Mononuclear cell (primary cell): Measurements from ENCODE around the gene SAMD10. TPM values are rescaled to one million over a fixed set of nuclear protein-coding genes. Genes with fewer than 3 reads are reported as not detected.

Source experiments
- H3K27me3 ChIP-seq: 2 replicates; pipeline ENCODE4 v1.6.0; 2011; ENCODE audit warnings: low read length, control low read depth; ENCODE audit not compliant: insufficient read depth
- H3K4me1 ChIP-seq: 2 replicates; pipeline ENCODE4 v1.5.1; 2011; ENCODE audit warnings: mild to moderate bottlenecking, low read length, control low read depth; ENCODE audit not compliant: insufficient read depth
- H3K4me3 ChIP-seq: 2 replicates; pipeline ENCODE4 v1.5.1; 2011; ENCODE audit warnings: mild to moderate bottlenecking, low read length, moderate library complexity
- H3K9me3 ChIP-seq: 2 replicates; pipeline ENCODE4 v1.5.1; 2011; ENCODE audit warnings: low read depth, mild to moderate bottlenecking, control low read depth, low read length
- total RNA-seq: library from RNA; depleted of rRNA; stranded (reverse); fragments of >200 nt; gene quantifications from one replicate; pipeline ENCODE4 v1.2.3, GENCODE V29; 2012

Gene SAMD10
- total RNA-seq, 1 donor: 2.3 TPM

GRCh38 chr20:64009811-64010387 lies 30.5 kb upstream of the SAMD10 start:
- H3K4me1 ChIP-seq: peaks cover 27% of the 10 kb centered on the region
- no peak overlapping the region for H3K4me3 ChIP-seq
- H3K9me3 ChIP-seq: no peaks in the 10 kb centered on the region
- H3K27me3 ChIP-seq: no peaks in the 10 kb centered on the region

GRCh38 chr20:64006902-64007301 lies 27.5 kb upstream of the SAMD10 start:
- no peaks in the 10 kb centered on the region for H3K9me3 ChIP-seq
- H3K4me3 ChIP-seq: no peak overlapping the region
- peaks cover 12% of the 10 kb centered on the region for H3K4me1 ChIP-seq
- no peaks in the 10 kb centered on the region for H3K27me3 ChIP-seq

GRCh38 chr20:64006490-64006889 lies 27.0 kb upstream of the SAMD10 start:
- H3K27me3 ChIP-seq: no peaks in the 10 kb centered on the region
- H3K9me3 ChIP-seq: no peaks in the 10 kb centered on the region
- no peak overlapping the region for H3K4me3 ChIP-seq
- H3K4me1 ChIP-seq: peaks cover 12% of the 10 kb centered on the region

- no peaks in the 10 kb centered on the region for H3K9me3 ChIP-seq
- peaks cover 5% of the 10 kb centered on the region for H3K4me1 ChIP-seq
- H3K4me3 ChIP-seq: no peak overlapping the region
- H3K27me3 ChIP-seq: no peaks in the 10 kb centered on the region
Measured at GRCh38 chr20:64005394-64005793, 26.0 kb upstream of the SAMD10 start.

GRCh38 chr20:64003960-64004725 lies 24.7 kb upstream of the SAMD10 start:
- Histone ChIP-seq H3K4me3 (no peak overlapping the region), H3K9me3 (no peaks in the 10 kb centered on the region), H3K4me1 (no peaks in the 10 kb centered on the region), H3K27me3 (no peaks in the 10 kb centered on the region)

- no peak overlapping the region for H3K4me3 ChIP-seq
- no peaks in the 10 kb centered on the region for H3K9me3 ChIP-seq
- no peaks in the 10 kb centered on the region for H3K27me3 ChIP-seq
- H3K4me1 ChIP-seq: no peaks in the 10 kb centered on the region
Measured at GRCh38 chr20:64001607-64002011, 22.2 kb upstream of the SAMD10 start.

GRCh38 chr20:64000906-64001305 lies 21.5 kb upstream of the SAMD10 start:
- Histone ChIP-seq H3K27me3 (no peaks in the 10 kb centered on the region), H3K4me1 (no peaks in the 10 kb centered on the region), H3K4me3 (no peak overlapping the region), H3K9me3 (no peaks in the 10 kb centered on the region)

GRCh38 chr20:63982937-63983336 lies 3.5 kb upstream of the SAMD10 start:
- no peak overlapping the region for H3K4me3 ChIP-seq
- no peaks in the 10 kb centered on the region for H3K9me3 ChIP-seq
- H3K27me3 ChIP-seq: no peaks in the 10 kb centered on the region
- H3K4me1 ChIP-seq: peaks cover 39% of the 10 kb centered on the region

- Histone ChIP-seq H3K4me1 (peaks cover 48% of the 10 kb centered on the region), H3K9me3 (no peaks in the 10 kb centered on the region), H3K27me3 (no peaks in the 10 kb centered on the region), H3K4me3 (peak within 1 kb of the TSS; percentile 71)
Measured at GRCh38 chr20:63980806-63981728, 1.6 kb upstream of the SAMD10 start, which contains the start of gene PRPF6. TSS of gene PRPF6 (plus strand) at chr20:63981132. CDS start at chr20:63981246, 114 bp downstream.

- no peaks in the 10 kb centered on the region for H3K27me3 ChIP-seq
- H3K9me3 ChIP-seq: no peaks in the 10 kb centered on the region
- no peak overlapping the region for H3K4me3 ChIP-seq
- peaks cover 48% of the 10 kb centered on the region for H3K4me1 ChIP-seq
Measured at GRCh38 chr20:63980317-63980805, 919 bp upstream of the SAMD10 start.

GRCh38 chr20:63979229-63979556 lies 249 bp downstream of the SAMD10 start:
- peak overlapping the region; percentile 37 for H3K4me3 ChIP-seq
- H3K4me1 ChIP-seq: peaks cover 50% of the 10 kb centered on the region
- H3K9me3 ChIP-seq: no peaks in the 10 kb centered on the region

GRCh38 chr20:63978319-63979228 lies 868 bp downstream of the SAMD10 start:
- no peaks in the 10 kb centered on the region for H3K9me3 ChIP-seq
- H3K4me3 ChIP-seq: peak overlapping the region; percentile 37
- no peaks in the 10 kb centered on the region for H3K27me3 ChIP-seq
- peaks cover 56% of the 10 kb centered on the region for H3K4me1 ChIP-seq

More at GRCh38 chr20:63979229-63979556, 249 bp downstream of the SAMD10 start:
- no peaks in the 10 kb centered on the region for H3K27me3 ChIP-seq

- H3K4me1 ChIP-seq: peaks cover 54% of the 10 kb centered on the region
- no peak overlapping the region for H3K4me3 ChIP-seq
Measured at GRCh38 chr20:63977739-63978276, 1.6 kb downstream of the SAMD10 start.

More at GRCh38 chr20:63977739-63978276, 1.6 kb downstream of the SAMD10 start:
- Histone ChIP-seq H3K27me3 (no peaks in the 10 kb centered on the region), H3K9me3 (no peaks in the 10 kb centered on the region)
